PC-9 (cell line): ENCODE data around the gene EPHB1.

ENCODE experiments used
- CTCF ChIP-seq: fragments of 200-600 bp; sonication (generic); conservative IDR thresholded peaks from 2 replicates; pipeline ENCODE4 v1.6.1; 2017; ENCODE audit warnings: mixed run types, antibody characterized with exemption, mild to moderate bottlenecking, moderate library complexity
- EZH2 ChIP-seq: fragments of 200-600 bp; sonication (generic); IDR thresholded peaks from 2 replicates; pipeline ENCODE4 v1.8.0; 2017; ENCODE audit warnings: antibody characterized with exemption, low read depth

DNA sequence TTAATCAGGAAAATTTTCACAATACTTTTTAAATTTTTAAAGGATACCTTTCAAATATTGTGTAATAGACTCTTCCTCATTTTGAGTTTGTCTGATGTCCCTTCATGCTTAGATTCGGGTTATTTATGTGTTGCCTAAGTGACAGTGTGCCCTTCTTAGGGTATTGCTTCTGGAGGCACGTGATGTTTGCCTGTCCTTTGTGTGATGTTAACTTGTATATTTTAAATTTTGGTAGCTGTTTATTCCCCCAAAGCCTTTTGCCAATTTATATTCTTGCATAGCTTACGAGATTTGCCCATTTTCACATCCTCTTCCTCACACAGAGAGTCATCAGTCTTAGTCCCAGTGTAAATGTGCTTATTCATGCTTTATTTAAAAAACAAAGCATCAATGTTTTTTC, 433.1 kb downstream of the EPHB1 start:
- no peak for TF ChIP-seq CTCF
- no peak for TF ChIP-seq EZH2
